Esophagus muscularis mucosa (tissue), 4 donors: ENCODE measurements around the gene DKK1.

Source experiments
- EP300 ChIP-seq: sonication (generic); formaldehyde crosslinking; IDR thresholded peaks from one replicate; pipeline ENCODE4 v1.6.1; 2017; ENCODE audit warnings: antibody characterized with exemption
- POLR2A ChIP-seq: fragments of 450-650 bp; IDR thresholded peaks from one replicate; pipeline ENCODE4 v1.6.1; 2017; ENCODE audit warnings: antibody characterized with exemption, moderate library complexity, mild to moderate bottlenecking, low read depth
- POLR2AphosphoS5 ChIP-seq, 2 donors: sonication (generic); formaldehyde crosslinking; IDR thresholded peaks; one replicate each; pipeline ENCODE4 v1.6.1; 2017; ENCODE audit warnings: antibody characterized with exemption in 2 of 2
- TF ChIP-seq, protein P1 (sequence below), 3 experiments: fragments of 200-600 bp in 2 of 3; fragments of 450-650 bp in 1 of 3; sonication (generic) in 2 of 3; IDR thresholded peaks; one replicate each; pipeline ENCODE4 v1.5.1; 2017 to 2019; ENCODE audit warnings: antibody characterized with exemption in 3 of 3, mild to moderate bottlenecking in 2 of 3, moderate library complexity in 1 of 3

DNA sequence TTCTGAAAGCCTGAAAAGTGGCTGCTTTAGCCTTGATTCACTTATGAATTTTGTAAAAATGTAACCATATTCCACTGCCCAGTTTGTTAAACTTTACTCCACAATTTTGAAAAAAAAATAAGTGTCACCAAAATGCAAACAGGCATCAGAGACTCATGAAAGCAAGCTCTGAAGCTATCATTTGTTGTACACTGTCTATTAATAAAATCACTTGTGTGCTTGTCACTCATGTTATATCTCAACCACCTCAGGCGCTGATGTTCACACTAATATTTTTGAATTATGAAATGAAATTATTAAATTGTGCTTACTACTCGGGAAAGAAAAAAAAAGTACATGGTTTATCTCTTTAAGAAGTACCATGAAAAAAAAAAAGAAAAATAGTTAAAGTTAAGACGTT, 34.5 kb upstream of the DKK1 start:
- TF ChIP-seq, protein P1, sequence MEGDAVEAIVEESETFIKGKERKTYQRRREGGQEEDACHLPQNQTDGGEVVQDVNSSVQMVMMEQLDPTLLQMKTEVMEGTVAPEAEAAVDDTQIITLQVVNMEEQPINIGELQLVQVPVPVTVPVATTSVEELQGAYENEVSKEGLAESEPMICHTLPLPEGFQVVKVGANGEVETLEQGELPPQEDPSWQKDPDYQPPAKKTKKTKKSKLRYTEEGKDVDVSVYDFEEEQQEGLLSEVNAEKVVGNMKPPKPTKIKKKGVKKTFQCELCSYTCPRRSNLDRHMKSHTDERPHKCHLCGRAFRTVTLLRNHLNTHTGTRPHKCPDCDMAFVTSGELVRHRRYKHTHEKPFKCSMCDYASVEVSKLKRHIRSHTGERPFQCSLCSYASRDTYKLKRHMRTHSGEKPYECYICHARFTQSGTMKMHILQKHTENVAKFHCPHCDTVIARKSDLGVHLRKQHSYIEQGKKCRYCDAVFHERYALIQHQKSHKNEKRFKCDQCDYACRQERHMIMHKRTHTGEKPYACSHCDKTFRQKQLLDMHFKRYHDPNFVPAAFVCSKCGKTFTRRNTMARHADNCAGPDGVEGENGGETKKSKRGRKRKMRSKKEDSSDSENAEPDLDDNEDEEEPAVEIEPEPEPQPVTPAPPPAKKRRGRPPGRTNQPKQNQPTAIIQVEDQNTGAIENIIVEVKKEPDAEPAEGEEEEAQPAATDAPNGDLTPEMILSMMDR (IDR thresholded peaks at IDR 0.05): no peak
- TF ChIP-seq POLR2A: no peak
- TF ChIP-seq POLR2AphosphoS5 (IDR thresholded peaks at IDR 0.05): no peak
- TF ChIP-seq EP300: no peak
